EL (cell line): ENCODE data around the gene RPL7L1.

Source experiments
- DNase-seq: peaks from one replicate; pipeline ENCODE4 v3.0.0-alpha.2; 2016

Gene RPL7L1

GRCh38 chr6:42936398-42936797 is 57.0 kb downstream of the RPL7L1 start:
- DNase-seq = no peak

GRCh38 chr6:42937548-42938427 is 58.4 kb downstream of the RPL7L1 start:
- DNase-seq = no peak

GRCh38 chr6:42938428-42938796 is 59.0 kb downstream of the RPL7L1 start:
- no peak for DNase-seq

- no peak for DNase-seq
Measured at GRCh38 chr6:42938987-42939809, 59.8 kb downstream of the RPL7L1 start.
